Uterus (tissue), 2 donors: ENCODE results near the gene RASL10B.

Experiments used
- POLR2A ChIP-seq, 2 donors: fragments of 450-650 bp; IDR thresholded peaks; one replicate each; pipeline ENCODE4 v1.6.1; 2016; ENCODE audit warnings: antibody characterized with exemption in 2 of 2, mild to moderate bottlenecking in 1 of 2, moderate library complexity in 1 of 2
- TF ChIP-seq, protein P1 (sequence below), 4 experiments: fragments of 200-600 bp in 2 of 4; fragments of 450-650 bp in 2 of 4; sonication (generic) in 2 of 4; IDR thresholded peaks; one replicate each; pipeline ENCODE4 v1.5.1; 2016 to 2019; ENCODE audit warnings: antibody characterized with exemption in 4 of 4, mild to moderate bottlenecking in 2 of 4, moderate library complexity in 1 of 4

DNA sequence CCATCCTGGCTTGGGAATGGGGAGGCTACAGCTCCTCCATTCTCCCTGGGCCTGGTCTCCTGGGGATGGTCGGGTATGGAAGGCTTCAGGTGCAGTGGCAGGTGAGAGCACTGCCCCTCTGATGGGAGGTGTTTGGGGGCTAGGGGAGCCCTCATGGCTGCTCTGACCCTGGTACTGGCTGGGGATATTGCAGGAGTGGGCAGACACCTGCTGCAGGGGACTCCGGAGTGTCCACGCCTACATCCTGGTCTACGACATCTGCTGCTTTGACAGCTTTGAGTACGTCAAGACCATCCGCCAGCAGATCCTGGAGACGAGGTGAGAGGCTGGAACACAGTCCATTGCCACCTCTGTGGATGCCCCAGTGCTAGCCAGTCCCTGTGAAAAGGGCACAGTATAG, 8.8 kb downstream of the RASL10B start:
- TF ChIP-seq POLR2A (IDR thresholded peaks at IDR 0.05): no peak
- TF ChIP-seq, protein P1, sequence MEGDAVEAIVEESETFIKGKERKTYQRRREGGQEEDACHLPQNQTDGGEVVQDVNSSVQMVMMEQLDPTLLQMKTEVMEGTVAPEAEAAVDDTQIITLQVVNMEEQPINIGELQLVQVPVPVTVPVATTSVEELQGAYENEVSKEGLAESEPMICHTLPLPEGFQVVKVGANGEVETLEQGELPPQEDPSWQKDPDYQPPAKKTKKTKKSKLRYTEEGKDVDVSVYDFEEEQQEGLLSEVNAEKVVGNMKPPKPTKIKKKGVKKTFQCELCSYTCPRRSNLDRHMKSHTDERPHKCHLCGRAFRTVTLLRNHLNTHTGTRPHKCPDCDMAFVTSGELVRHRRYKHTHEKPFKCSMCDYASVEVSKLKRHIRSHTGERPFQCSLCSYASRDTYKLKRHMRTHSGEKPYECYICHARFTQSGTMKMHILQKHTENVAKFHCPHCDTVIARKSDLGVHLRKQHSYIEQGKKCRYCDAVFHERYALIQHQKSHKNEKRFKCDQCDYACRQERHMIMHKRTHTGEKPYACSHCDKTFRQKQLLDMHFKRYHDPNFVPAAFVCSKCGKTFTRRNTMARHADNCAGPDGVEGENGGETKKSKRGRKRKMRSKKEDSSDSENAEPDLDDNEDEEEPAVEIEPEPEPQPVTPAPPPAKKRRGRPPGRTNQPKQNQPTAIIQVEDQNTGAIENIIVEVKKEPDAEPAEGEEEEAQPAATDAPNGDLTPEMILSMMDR (IDR thresholded peaks at IDR 0.05): no peak
